ENCODE results near the gene TTLL9.

The TTLL9 gene

GRCh38 chr20:31954500-31954899 lies 84.1 kb downstream of the TTLL9 start:
- Histone ChIP-seq H3K27me3 (ENCODE audit: insufficient read depth, poor library complexity, severe bottlenecking) (peaks cover 11% of the 10 kb centered on the region), H3K27ac (replicated peaks) (no peak overlapping the region), H3K4me3 (replicated peaks; ENCODE audit: insufficient read depth, low read length) (no peak overlapping the region)
- DNase-seq (ENCODE audit: low read depth in 1 of 2, low spot score in 1 of 2) = no peak
- TF ChIP-seq CTCF (IDR thresholded peaks at IDR 0.05; ENCODE audit: insufficient read depth, low read length) (no peak), GABPA (IDR thresholded peaks at IDR 0.05; ENCODE audit: low read depth) (no peak), SPI1 (IDR thresholded peaks at IDR 0.05; ENCODE audit: borderline replicate concordance, low read depth) (no peak), REST (IDR thresholded peaks at IDR 0.05; ENCODE audit: insufficient replicate concordance, low read depth) (no peak), POLR2AphosphoS5 (IDR thresholded peaks at IDR 0.05; ENCODE audit: low read depth) (no peak)

- H3K4me3 ChIP-seq (replicated peaks; ENCODE audit: insufficient read depth, low read length) = no peak overlapping the region
- DNase-seq (ENCODE audit: low read depth in 1 of 2, low spot score in 1 of 2) = no peak
- TF ChIP-seq SPI1 (IDR thresholded peaks at IDR 0.05; ENCODE audit: borderline replicate concordance, low read depth) (no peak), POLR2AphosphoS5 (IDR thresholded peaks at IDR 0.05; ENCODE audit: low read depth) (no peak), CTCF (IDR thresholded peaks at IDR 0.05; ENCODE audit: insufficient read depth, low read length) (no peak), GABPA (IDR thresholded peaks at IDR 0.05; ENCODE audit: low read depth) (no peak), REST (IDR thresholded peaks at IDR 0.05; ENCODE audit: insufficient replicate concordance, low read depth) (no peak)
- no peak overlapping the region for H3K27ac ChIP-seq (replicated peaks)
- H3K27me3 ChIP-seq (ENCODE audit: insufficient read depth, poor library complexity, severe bottlenecking) = peaks cover 11% of the 10 kb centered on the region
Observed at GRCh38 chr20:31956556-31957526, 86.4 kb downstream of the TTLL9 start.

DNA sequence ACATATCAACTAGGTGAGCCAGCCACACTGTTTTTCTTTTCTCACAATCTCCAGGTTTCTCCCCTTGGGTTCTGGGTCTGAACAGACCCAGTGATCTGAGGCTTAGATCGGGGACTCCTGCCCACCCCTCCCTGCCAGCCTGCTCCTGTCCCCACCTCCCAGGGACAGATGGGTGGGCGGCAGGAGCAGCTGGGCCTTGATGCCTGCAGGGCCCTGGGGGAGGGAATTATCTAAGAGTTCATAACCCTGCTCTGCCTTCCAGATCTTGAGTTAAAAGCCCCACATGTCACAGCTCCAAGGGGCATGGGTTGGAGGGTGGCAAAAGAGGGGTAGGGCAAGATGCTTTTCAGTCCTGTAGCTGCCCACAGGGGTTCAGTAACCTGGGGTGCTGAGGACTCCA lies 92.3 kb downstream of the TTLL9 start:
- Histone ChIP-seq H3K4me3 (replicated peaks; ENCODE audit: insufficient read depth, low read length) (no peak overlapping the region), H3K27ac (replicated peaks) (no peak overlapping the region), H3K27me3 (ENCODE audit: insufficient read depth, poor library complexity, severe bottlenecking) (peaks cover 2% of the 10 kb centered on the region)
- DNase-seq (ENCODE audit: low read depth in 1 of 2, low spot score in 1 of 2) = no peak
- TF ChIP-seq GABPA (IDR thresholded peaks at IDR 0.05; ENCODE audit: low read depth) (no peak), REST (IDR thresholded peaks at IDR 0.05; ENCODE audit: insufficient replicate concordance, low read depth) (no peak), POLR2AphosphoS5 (IDR thresholded peaks at IDR 0.05; ENCODE audit: low read depth) (no peak), SPI1 (IDR thresholded peaks at IDR 0.05; ENCODE audit: borderline replicate concordance, low read depth) (no peak), CTCF (IDR thresholded peaks at IDR 0.05; ENCODE audit: insufficient read depth, low read length) (no peak)

Measured in HL-60 (cell line).